Measurements from ENCODE around the gene UBE3D. TPM values are rescaled to one million over a fixed set of nuclear protein-coding genes. Genes with fewer than 3 reads are reported as not detected.

UBE3D gene
- polyA plus RNA-seq, 2 of the 4 experiments (the other 2 are of a cell fraction) = 4.4 to 6.2 TPM

GRCh38 chr6:83072726-83073125 lies 7.1 kb upstream of the UBE3D start (continued):
- TF ChIP-seq, protein P1, sequence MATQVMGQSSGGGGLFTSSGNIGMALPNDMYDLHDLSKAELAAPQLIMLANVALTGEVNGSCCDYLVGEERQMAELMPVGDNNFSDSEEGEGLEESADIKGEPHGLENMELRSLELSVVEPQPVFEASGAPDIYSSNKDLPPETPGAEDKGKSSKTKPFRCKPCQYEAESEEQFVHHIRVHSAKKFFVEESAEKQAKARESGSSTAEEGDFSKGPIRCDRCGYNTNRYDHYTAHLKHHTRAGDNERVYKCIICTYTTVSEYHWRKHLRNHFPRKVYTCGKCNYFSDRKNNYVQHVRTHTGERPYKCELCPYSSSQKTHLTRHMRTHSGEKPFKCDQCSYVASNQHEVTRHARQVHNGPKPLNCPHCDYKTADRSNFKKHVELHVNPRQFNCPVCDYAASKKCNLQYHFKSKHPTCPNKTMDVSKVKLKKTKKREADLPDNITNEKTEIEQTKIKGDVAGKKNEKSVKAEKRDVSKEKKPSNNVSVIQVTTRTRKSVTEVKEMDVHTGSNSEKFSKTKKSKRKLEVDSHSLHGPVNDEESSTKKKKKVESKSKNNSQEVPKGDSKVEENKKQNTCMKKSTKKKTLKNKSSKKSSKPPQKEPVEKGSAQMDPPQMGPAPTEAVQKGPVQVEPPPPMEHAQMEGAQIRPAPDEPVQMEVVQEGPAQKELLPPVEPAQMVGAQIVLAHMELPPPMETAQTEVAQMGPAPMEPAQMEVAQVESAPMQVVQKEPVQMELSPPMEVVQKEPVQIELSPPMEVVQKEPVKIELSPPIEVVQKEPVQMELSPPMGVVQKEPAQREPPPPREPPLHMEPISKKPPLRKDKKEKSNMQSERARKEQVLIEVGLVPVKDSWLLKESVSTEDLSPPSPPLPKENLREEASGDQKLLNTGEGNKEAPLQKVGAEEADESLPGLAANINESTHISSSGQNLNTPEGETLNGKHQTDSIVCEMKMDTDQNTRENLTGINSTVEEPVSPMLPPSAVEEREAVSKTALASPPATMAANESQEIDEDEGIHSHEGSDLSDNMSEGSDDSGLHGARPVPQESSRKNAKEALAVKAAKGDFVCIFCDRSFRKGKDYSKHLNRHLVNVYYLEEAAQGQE (IDR thresholded peaks at IDR 0.05) = no peak
- TF ChIP-seq JUNB (IDR thresholded peaks at IDR 0.05) (no peak), MYC (IDR thresholded peaks at IDR 0.05; ENCODE audit: borderline replicate concordance, low read length) (no peak), BHLHE40 (IDR thresholded peaks at IDR 0.05; ENCODE audit: low read depth, low read length) (no peak), NPAS2 (CRISPR knock-in tag; IDR thresholded peaks at IDR 0.05; ENCODE audit: borderline replicate concordance) (no peak), RAD21 (conservative IDR thresholded peaks at IDR 0.05 in 1 of 2, IDR thresholded peaks at IDR 0.05 in 1 of 2) (no peak), ZC3H11A (IDR thresholded peaks at IDR 0.05) (no peak), ZSCAN20 (CRISPR knock-in tag; IDR thresholded peaks at IDR 0.05) (no peak), ESRRA (IDR thresholded peaks at IDR 0.05; ENCODE audit: borderline replicate concordance, low read length) (no peak), CHD2 (IDR thresholded peaks at IDR 0.05; ENCODE audit: low read length, partially characterized antibody) (no peak), HOXB13 (CRISPR knock-in tag; IDR thresholded peaks at IDR 0.05; ENCODE audit: low read depth) (no peak), NFE2L2 (conservative IDR thresholded peaks at IDR 0.05; ENCODE audit: low read length) (no peak)

DNA sequence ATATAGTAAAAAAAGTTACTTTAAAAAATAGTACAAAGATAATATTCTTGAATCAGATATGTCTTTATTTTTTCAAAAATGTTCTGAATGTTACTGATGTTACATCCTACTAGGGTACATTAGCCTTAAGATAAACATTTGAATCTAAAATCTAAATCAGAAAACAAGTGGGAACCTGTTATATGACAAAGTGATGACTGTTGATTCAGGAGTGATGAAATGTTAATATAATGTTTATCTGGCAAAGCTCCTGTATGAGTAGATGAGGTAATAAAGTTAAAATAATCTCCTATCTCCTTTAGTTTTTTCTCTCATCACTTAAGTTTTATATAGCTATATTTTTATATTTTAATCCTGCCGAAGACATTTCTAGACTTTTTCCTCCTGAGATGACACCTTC lies 6.1 kb upstream of the UBE3D start:
- WGBS (ENCODE audit: missing lambda C conversion rate) = 90% methylated on average over 1 of the region's 1 CpG
- ChIA-PET CTCF (interaction anchor here (1.5 kb wide), 1 partner anchor 143 kb away, joined by 3 read pairs; no protein-coding TSS in a partner anchor), POLR2A (no interaction called here)
- Histone ChIP-seq H3K4me2 (no peak overlapping the region), H3K4me1 (peaks cover 5% of the 10 kb centered on the region; the same call in 1 of the 3 replicates), H3K27ac (no peak overlapping the region), H3K9me3 (no peaks in the 10 kb centered on the region), H3K4me3 (no peak overlapping the region)
- no peak for TF ChIP-seq POLR2A (IDR thresholded peaks at IDR 0.05; ENCODE audit: low read length)
- ATAC-seq (no peak), DNase-seq (ENCODE audit: low read depth in 1 of 2, low spot score in 1 of 2) (no peak), FAIRE-seq (no peak)

DNA sequence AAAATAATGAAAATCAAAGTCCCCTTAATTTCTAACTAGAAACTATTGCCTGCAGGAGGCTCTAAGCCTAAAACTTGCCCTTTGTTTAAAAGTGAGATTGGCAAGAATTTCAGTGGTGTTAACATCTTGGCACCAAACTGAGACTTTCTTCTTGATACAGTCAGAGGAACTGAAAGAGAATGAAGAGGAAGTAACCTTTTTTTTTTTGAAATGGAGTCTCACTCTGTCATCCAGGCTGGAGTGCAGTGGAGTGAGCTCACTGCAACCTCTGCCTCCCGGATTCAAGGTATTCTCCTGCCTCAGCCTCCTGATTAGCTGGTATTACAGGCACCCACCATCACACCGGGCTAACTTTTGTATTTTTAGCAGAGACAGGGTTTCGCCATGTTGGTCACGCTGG lies 5.4 kb upstream of the UBE3D start:
- WGBS (ENCODE audit: missing lambda C conversion rate) = 91% methylated on average over 4 of the region's 4 CpGs
- H3K9me3 ChIP-seq = no peaks in the 10 kb centered on the region
- H3K27ac ChIP-seq = no peak overlapping the region
- no peak for FAIRE-seq
- ATAC-seq = no peak
- POLR2A ChIA-PET = no interaction called here
- no peak for TF ChIP-seq HOXB5 (CRISPR knock-in tag; IDR thresholded peaks at IDR 0.05)
- no peak for TF ChIP-seq ZNF302 (CRISPR knock-in tag; IDR thresholded peaks at IDR 0.05)
- no peak for TF ChIP-seq PBX3 (IDR thresholded peaks at IDR 0.05)
- DNase-seq (ENCODE audit: low read depth in 1 of 2, low spot score in 1 of 2) = no peak
- peaks cover 5% of the 10 kb centered on the region; the same call in 1 of the 3 replicates for H3K4me1 ChIP-seq
- no peak overlapping the region for H3K4me2 ChIP-seq
- no peak overlapping the region for H3K4me3 ChIP-seq
- CTCF ChIA-PET = no interaction called here

DNA sequence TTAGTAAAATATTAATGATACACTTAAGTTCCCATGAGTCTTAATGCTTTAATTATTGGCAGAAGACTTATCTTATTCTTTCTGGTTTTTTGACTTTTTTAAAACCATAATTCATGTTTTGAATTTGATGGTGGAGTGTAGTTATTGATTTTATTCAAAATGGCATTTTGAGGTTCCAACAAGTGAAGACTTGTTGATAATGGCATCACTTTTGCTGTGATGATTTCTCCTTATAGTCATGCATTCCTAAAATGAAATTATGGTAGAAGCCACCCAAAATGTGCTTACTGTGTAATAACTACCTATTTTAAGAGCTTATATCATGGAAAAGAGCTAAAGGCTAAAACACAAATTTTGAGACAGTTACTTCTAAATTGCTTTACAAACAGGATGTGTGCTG lies 4.0 kb upstream of the UBE3D start:
- ATAC-seq (no peak), DNase-seq (ENCODE audit: low read depth in 1 of 2, low spot score in 1 of 2) (no peak), FAIRE-seq (no peak)
- ChIA-PET CTCF (interaction anchor here (0.8 to 1.4 kb wide), 3 partner anchors 12 to 161 kb away, joined by 3 to 7 read pairs (median 3); no protein-coding TSS in a partner anchor), POLR2A (no interaction called here)
- H3K4me2 ChIP-seq = no peak overlapping the region
- H3K27ac ChIP-seq = no peak overlapping the region
- H3K4me3 ChIP-seq = no peak overlapping the region
- TF ChIP-seq RCOR1 (IDR thresholded peaks at IDR 0.05; ENCODE audit: low read depth, low read length) (no peak), CEBPB (IDR thresholded peaks at IDR 0.05) (no peak), EHF (CRISPR knock-in tag; IDR thresholded peaks at IDR 0.05) (no peak), GATA3 (IDR thresholded peaks at IDR 0.05; ENCODE audit: borderline replicate concordance) (no peak), FOSB (CRISPR knock-in tag; IDR thresholded peaks at IDR 0.05) (no peak)
- peaks cover 5% of the 10 kb centered on the region; the same call in 1 of the 3 replicates for H3K4me1 ChIP-seq
- H3K9me3 ChIP-seq = no peaks in the 10 kb centered on the region

All from A549 (cell line).